K562 (cell line): ENCODE measurements around the gene FAM149B1. TPM values are rescaled to one million over a fixed set of nuclear protein-coding genes. Genes with fewer than 3 reads are reported as not detected.

Experiments
- ARHGAP35 ChIP-seq: fragments of 450-650 bp; IDR thresholded peaks from 2 replicates; pipeline ENCODE4 v1.6.1; 2018; ENCODE audit not compliant: partially characterized antibody
- BCL6 ChIP-seq: fragments of 250-450 bp; sonication (Bioruptor Pico); IDR thresholded peaks from 2 replicates; pipeline ENCODE4 v1.4.0; 2020
- CEBPB ChIP-seq: fragments of 450-650 bp; IDR thresholded peaks from 2 replicates; pipeline ENCODE4 v1.6.1; 2016; ENCODE audit warnings: missing genetic modification characterization, missing compliant biosample characterization
- ELK3 ChIP-seq: fragments of 450-650 bp; formaldehyde crosslinking; IDR thresholded peaks from 2 replicates; pipeline ENCODE4 v1.4.0; 2020; ENCODE audit warnings: mild to moderate bottlenecking
- ESRRA ChIP-seq: fragments of 450-650 bp; IDR thresholded peaks from 2 replicates; pipeline ENCODE4 v1.6.1; 2014; ENCODE audit warnings: low read depth, mild to moderate bottlenecking, moderate library complexity, borderline replicate concordance
- FOXA1 ChIP-seq: fragments of 450-650 bp; IDR thresholded peaks from 2 replicates; pipeline ENCODE4 v1.6.1; 2016; ENCODE audit warnings: mild to moderate bottlenecking, borderline replicate concordance
- GATAD2A ChIP-seq: fragments of 450-650 bp; IDR thresholded peaks from 2 replicates; pipeline ENCODE4 v1.6.1; 2017
- HOMEZ ChIP-seq: fragments of 250-450 bp; sonication (Bioruptor Pico); IDR thresholded peaks from 2 replicates; pipeline ENCODE4 v1.4.0; 2020; ENCODE audit warnings: mild to moderate bottlenecking, moderate library complexity
- JUN ChIP-seq, 2 experiments: sonication (generic) in 1 of 2; formaldehyde crosslinking in 1 of 2; IDR thresholded peaks; 2 replicates each; pipeline versions ENCODE4 v1.6.1 to v1.8.0; 2012 to 2022; ENCODE audit warnings: borderline replicate concordance in 2 of 2, mild to moderate bottlenecking in 2 of 2, improper control_type of control experiment in 1 of 2, low read depth in 1 of 2, low read length in 1 of 2, missing genetic modification reagents in 1 of 2
- KDM5B ChIP-seq: fragments of 200-600 bp; sonication (generic); IDR thresholded peaks from 2 replicates; pipeline ENCODE4 v1.6.1; 2012; ENCODE audit warnings: low read depth, mild to moderate bottlenecking, moderate library complexity, low read length, control low read depth, inconsistent platforms; ENCODE audit not compliant: insufficient replicate concordance
- LARP7 ChIP-seq: fragments of 450-650 bp; IDR thresholded peaks from 2 replicates; pipeline ENCODE4 v1.6.1; 2016
- MCM7 ChIP-seq, 2 experiments: fragments of 450-650 bp; IDR thresholded peaks; 2 replicates each; pipeline ENCODE4 v1.6.1; 2016 to 2018
- MED1 ChIP-seq: sonication (generic); formaldehyde crosslinking; IDR thresholded peaks from 2 replicates; pipeline ENCODE4 v1.8.1; 2023; ENCODE audit warnings: missing genetic modification reagents, borderline replicate concordance
- NCOA4 ChIP-seq: fragments of 450-650 bp; IDR thresholded peaks from 2 replicates; pipeline ENCODE4 v1.6.1; 2018; ENCODE audit warnings: mild to moderate bottlenecking; ENCODE audit not compliant: partially characterized antibody
- PCBP2 ChIP-seq: fragments of 200-400 bp; formaldehyde crosslinking; IDR thresholded peaks from 2 replicates; pipeline ENCODE4 v1.6.1; 2018; ENCODE audit warnings: low read length, low read depth, mild to moderate bottlenecking, moderate library complexity; ENCODE audit not compliant: poor library complexity, severe bottlenecking
- PPARD ChIP-seq: fragments of 250-450 bp; sonication (Bioruptor Pico); IDR thresholded peaks from 2 replicates; pipeline ENCODE4 v1.8.0; 2022; ENCODE audit warnings: inconsistent platforms, mild to moderate bottlenecking, moderate library complexity
- PTBP1 ChIP-seq: fragments of 200-400 bp; formaldehyde crosslinking; IDR thresholded peaks from 2 replicates; pipeline ENCODE4 v1.6.1; 2017; ENCODE audit warnings: low read depth, low read length
- SFPQ ChIP-seq: fragments of 200-400 bp; formaldehyde crosslinking; IDR thresholded peaks from 2 replicates; pipeline ENCODE4 v1.6.1; 2017; ENCODE audit warnings: mild to moderate bottlenecking, low read depth, low read length, moderate library complexity
- STAT5A ChIP-seq: IDR thresholded peaks from 2 replicates; pipeline ENCODE4 v1.6.1; 2012; ENCODE audit warnings: low read length, inconsistent platforms, borderline replicate concordance
- ZNF174 ChIP-seq: fragments of 250-450 bp; sonication (Bioruptor Pico); IDR thresholded peaks from 2 replicates; pipeline ENCODE4 v1.4.0; 2020; ENCODE audit warnings: mild to moderate bottlenecking
- ZNF175 ChIP-seq: fragments of 200-800 bp; sonication (Bioruptor generic); IDR thresholded peaks from 2 replicates; pipeline ENCODE4 v1.6.1; 2016; ENCODE audit warnings: low read depth, mild to moderate bottlenecking, missing genetic modification characterization, missing compliant biosample characterization
- ZNF217 ChIP-seq: sonication (generic); formaldehyde crosslinking; IDR thresholded peaks from 2 replicates; pipeline ENCODE4 v1.8.0; 2022; ENCODE audit warnings: mild to moderate bottlenecking, missing genetic modification reagents
- polyA plus RNA-seq, 8 experiments: library from polyadenylated mRNA; depleted of rRNA in 4 of 8; stranded (reverse) in 5 of 8; unstranded in 3 of 8; fragments of >200 nt; fragmentation: Nextera tagmentation in 2 of 8; fragmentation: Illumina TruSeq in 1 of 8; extraction: Ambion mirVana in 2 of 8; extraction: Trizol in 1 of 8; gene quantifications; 2 replicates each; pipeline versions ENCODE4 v1.2.1 to v1.2.3, GENCODE V29; 2011 to 2014; ENCODE audit warnings: inconsistent platforms in 1 of 8, missing spikeins in 1 of 8
- total RNA-seq, 7 experiments: library from RNA; depleted of rRNA in 6 of 7; stranded (reverse); fragments of >200 nt in 6 of 7; fragmentation: Illumina TruSeq in 2 of 7; extraction: Trizol in 2 of 7; gene quantifications; 2 replicates each; pipeline versions ENCODE4 v1.2.1 to v1.2.3, GENCODE V29; 2011 to 2021; ENCODE audit warnings: low replicate concordance in 1 of 7
- TF ChIP-seq, protein P1 (sequence below): sonication (generic); formaldehyde crosslinking; IDR thresholded peaks from 2 replicates; pipeline ENCODE4 v1.9.0; 2022; ENCODE audit warnings: mild to moderate bottlenecking, missing genetic modification reagents
- TF ChIP-seq, protein P2 (sequence below): fragments of 250-450 bp; sonication (Bioruptor Pico); IDR thresholded peaks from 2 replicates; pipeline ENCODE4 v1.6.1; 2021; ENCODE audit warnings: mild to moderate bottlenecking

The FAM149B1 gene
- total and polyA plus RNA-seq, 9 of the 15 experiments (the other 6 are each of a cell fraction or from before 2014, with no cell fraction given) = 4.2 to 18.5 (median 9.3) TPM

DNA sequence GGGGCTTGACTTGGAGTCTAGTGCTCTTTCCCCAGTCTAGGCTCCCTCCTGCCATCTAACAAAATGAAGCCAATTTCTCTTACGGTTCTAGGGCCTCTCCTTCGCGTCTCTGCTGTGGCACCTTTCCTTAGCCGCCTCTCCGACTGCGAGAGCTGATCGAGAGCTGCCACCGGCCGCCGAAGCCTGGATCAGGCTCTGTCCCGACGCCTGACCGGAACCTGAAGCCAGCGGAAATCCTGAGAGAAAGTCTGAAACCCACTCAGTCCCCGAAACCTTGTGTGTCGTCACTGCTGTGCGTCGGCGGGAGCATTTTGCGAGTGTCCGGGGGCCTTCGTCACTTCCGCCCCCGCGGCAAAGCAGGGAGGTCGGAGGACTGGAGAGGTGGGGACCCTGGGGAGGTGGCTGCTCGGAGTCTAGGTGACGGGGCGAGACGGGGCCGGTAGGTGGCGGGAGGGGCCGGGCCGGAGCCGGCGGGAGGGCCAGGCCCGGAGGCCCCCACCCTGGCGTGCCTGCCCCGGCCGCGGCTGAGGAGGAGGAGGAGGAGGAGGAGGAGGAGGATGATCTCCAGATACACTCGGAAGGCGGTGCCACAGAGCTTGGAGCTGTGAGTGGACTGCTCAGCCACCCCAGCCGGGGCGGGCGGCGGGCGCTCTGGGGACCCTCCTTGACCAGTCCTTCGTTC lies at the start of gene FAM149B1, which contains the start of gene ECD (continued):
- TF ChIP-seq ZNF174 (CRISPR knock-in tag) (no peak), HOMEZ (CRISPR knock-in tag) (no peak), ELK3 (no peak), GATAD2A (no peak; the same call in 1 of the 2 replicates), MCM7 (IDR thresholded peaks at IDR 0.05) (no peak), KDM5B (peak; percentile 96), PTBP1 (no peak), ESRRA (peak; percentile 78), FOXA1 (no peak), NCOA4 (no peak), ARHGAP35 (no peak), CEBPB (tag) (no peak), MED1 (CRISPR knock-in tag) (no peak), BCL6 (no peak), ZNF175 (CRISPR knock-in tag) (no peak), JUN (IDR thresholded peaks at IDR 0.05; ENCODE audit: borderline replicate concordance, low read depth, low read length) (peak; percentile 82), JUN (CRISPR knock-in tag; IDR thresholded peaks at IDR 0.05; ENCODE audit: borderline replicate concordance) (no peak), PCBP2 (no peak), LARP7 (no peak), ZNF217 (CRISPR knock-in tag) (no peak), PPARD (CRISPR knock-in tag) (no peak), SFPQ (no peak), STAT5A (no peak)
- TF ChIP-seq, protein P1, sequence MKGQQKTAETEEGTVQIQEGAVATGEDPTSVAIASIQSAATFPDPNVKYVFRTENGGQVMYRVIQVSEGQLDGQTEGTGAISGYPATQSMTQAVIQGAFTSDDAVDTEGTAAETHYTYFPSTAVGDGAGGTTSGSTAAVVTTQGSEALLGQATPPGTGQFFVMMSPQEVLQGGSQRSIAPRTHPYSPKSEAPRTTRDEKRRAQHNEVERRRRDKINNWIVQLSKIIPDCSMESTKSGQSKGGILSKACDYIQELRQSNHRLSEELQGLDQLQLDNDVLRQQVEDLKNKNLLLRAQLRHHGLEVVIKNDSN (CRISPR knock-in tag) = no peak
- TF ChIP-seq, protein P2, sequence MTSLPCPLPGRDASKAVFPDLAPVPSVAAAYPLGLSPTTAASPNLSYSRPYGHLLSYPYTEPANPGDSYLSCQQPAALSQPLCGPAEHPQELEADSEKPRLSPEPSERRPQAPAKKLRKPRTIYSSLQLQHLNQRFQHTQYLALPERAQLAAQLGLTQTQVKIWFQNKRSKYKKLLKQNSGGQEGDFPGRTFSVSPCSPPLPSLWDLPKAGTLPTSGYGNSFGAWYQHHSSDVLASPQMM (CRISPR knock-in tag) = no peak
